Hepatocyte (in vitro differentiated cells): ENCODE results near the gene CDY2B. TPM values are rescaled to one million over a fixed set of nuclear protein-coding genes. Genes with fewer than 3 reads are reported as not detected.
"Not testable (repeated sequence)": the region's sequence is repeated elsewhere in the genome, so short reads cannot be mapped to it uniquely, and the experiment has no call there.

Experiments
- DNase-seq: peaks from one replicate; pipeline ENCODE4 v3.0.0-alpha.2; 2016; ENCODE audit warnings: low spot score
- H2AFZ ChIP-seq: fragments of 200-600 bp; sonication (generic); 2 replicates; pipeline ENCODE4 v1.6.0; 2016; ENCODE audit warnings: antibody characterized with exemption, mild to moderate bottlenecking
- H3K27ac ChIP-seq: fragments of 200-600 bp; sonication (generic); 2 replicates; pipeline ENCODE4 v1.5.1; 2016; ENCODE audit warnings: mild to moderate bottlenecking
- H3K27me3 ChIP-seq: fragments of 200-600 bp; sonication (generic); 2 replicates; pipeline ENCODE4 v1.6.1; 2016
- H3K36me3 ChIP-seq: fragments of 200-600 bp; sonication (generic); replicated peaks from 2 replicates; pipeline ENCODE4 v1.5.1; 2016; ENCODE audit warnings: low read depth; ENCODE audit not compliant: insufficient read depth
- H3K4me1 ChIP-seq: fragments of 200-600 bp; sonication (generic); 2 replicates; pipeline ENCODE4 v1.5.1; 2016; ENCODE audit warnings: mild to moderate bottlenecking, moderate library complexity; ENCODE audit not compliant: insufficient read depth
- H3K4me2 ChIP-seq: fragments of 200-600 bp; sonication (generic); 2 replicates; pipeline ENCODE4 v1.6.0; 2016
- H3K4me3 ChIP-seq: fragments of 200-600 bp; sonication (generic); 2 replicates; pipeline ENCODE4 v1.5.1; 2016; ENCODE audit warnings: mild to moderate bottlenecking
- H3K79me2 ChIP-seq: fragments of 200-600 bp; sonication (generic); 2 replicates; pipeline ENCODE4 v1.6.0; 2017; ENCODE audit warnings: mild to moderate bottlenecking
- H3K9me2 ChIP-seq: fragments of 200-600 bp; sonication (generic); replicated peaks from 2 replicates; pipeline ENCODE4 v1.6.0; 2017; ENCODE audit warnings: mild to moderate bottlenecking; ENCODE audit not compliant: insufficient read depth
- H3K9me3 ChIP-seq: fragments of 200-600 bp; sonication (generic); 2 replicates; pipeline ENCODE4 v1.5.1; 2016; ENCODE audit warnings: low read depth, mild to moderate bottlenecking
- H4K20me1 ChIP-seq: fragments of 200-600 bp; sonication (generic); 2 replicates; pipeline ENCODE4 v1.6.0; 2016; ENCODE audit warnings: mild to moderate bottlenecking; ENCODE audit not compliant: insufficient read depth, poor library complexity, severe bottlenecking
- WGBS: methylation state at CpG from one replicate; pipeline ENCODE4 v1.1.6; 2016; ENCODE audit warnings: low lambda C conversion rate; ENCODE audit errors: missing lambda C conversion rate; 5-methylcytosine and 5-hydroxymethylcytosine counted together
- polyA plus RNA-seq: library from polyadenylated mRNA; unstranded; fragments of >200 nt; fragmentation: Nextera tagmentation; extraction: Ambion mirVana; gene quantifications from 2 replicates; pipeline ENCODE4 v1.2.1, GENCODE V29; 2016
- total RNA-seq: library from RNA; depleted of rRNA; stranded (reverse); fragments of >200 nt; gene quantifications from 2 replicates; pipeline ENCODE4 v1.2.3, GENCODE V29; 2014

CDY2B gene
- total and polyA plus RNA-seq, 2 experiments from 2014 or later, result not detected

DNA sequence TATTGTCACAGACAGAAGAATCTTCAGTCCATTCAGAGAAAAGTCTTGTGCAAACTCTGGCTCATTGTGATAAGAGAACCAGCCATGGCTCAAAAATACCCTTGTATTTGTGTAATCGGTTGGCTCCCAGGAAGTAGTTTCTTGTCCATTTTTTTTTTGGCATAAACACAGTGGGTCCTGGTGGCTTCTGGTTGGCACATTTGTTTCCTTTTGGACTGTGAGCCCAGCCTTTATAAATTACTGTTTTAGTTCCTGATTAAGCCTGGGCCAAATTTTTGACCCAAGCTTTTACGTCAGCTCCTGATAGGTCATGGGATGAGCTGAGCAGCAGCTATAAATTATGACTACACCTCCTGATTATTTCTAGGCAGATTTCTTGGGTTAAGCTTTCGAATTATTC, 19.4 kb downstream of the CDY2B start:
- H3K9me2 ChIP-seq, H4K20me1 ChIP-seq, H2AFZ ChIP-seq, DNase-seq, H3K27me3 ChIP-seq, H3K27ac ChIP-seq, H3K36me3 ChIP-seq, H3K4me2 ChIP-seq, H3K79me2 ChIP-seq, H3K4me3 ChIP-seq, H3K9me3 ChIP-seq, H3K4me1 ChIP-seq: not testable (repeated sequence)
- WGBS, result no CpG with 5 or more reads among the region's 3 CpGs

DNA sequence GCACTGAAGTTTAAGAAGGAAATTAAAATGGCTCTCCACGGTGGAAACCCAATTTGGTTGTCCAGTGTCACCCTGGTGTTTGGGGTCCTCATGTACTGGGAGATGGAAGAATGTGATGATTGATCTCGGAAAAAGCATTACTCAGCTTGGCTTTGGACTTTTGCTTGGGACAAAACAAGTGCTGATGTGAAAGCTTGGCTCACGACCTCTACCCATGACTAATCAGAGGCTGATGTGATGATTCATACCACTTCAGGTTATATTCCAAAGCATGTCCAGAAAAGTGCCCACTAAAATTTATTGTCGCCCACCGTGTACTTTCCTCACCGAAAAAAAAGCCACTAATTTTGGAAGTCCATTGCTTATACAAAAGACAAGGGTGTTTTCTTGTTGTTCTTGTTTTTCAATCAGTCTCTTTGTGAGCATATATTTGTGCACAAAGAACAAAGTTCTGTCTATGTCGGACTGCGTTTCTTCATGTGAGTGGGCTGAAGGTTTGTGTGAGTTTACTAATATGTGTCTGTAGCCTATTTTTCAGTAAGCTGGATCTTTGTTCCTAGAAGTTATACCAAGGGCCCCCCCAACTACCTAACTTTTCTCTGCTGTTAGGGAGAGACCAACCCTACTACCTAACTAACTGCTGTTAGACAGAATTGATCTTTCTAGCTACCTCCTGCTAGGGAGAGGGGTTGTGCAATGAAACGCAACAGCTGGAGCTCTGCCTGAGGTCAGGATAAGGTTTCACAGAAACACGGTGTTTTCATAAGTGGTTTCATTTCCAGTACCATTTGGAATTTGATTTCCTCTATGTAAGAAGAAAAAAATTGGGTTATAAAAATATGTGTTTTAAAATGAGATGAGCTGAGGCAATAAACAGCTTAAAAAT, 22.8 kb downstream of the CDY2B start:
- no CpG with 5 or more reads among the region's 10 CpGs for WGBS
- not testable (repeated sequence) for H4K20me1 ChIP-seq, H3K36me3 ChIP-seq, H3K4me2 ChIP-seq, H3K9me3 ChIP-seq, H2AFZ ChIP-seq, DNase-seq, H3K9me2 ChIP-seq, H3K27me3 ChIP-seq, H3K27ac ChIP-seq, H3K4me1 ChIP-seq, H3K79me2 ChIP-seq, H3K4me3 ChIP-seq

DNA sequence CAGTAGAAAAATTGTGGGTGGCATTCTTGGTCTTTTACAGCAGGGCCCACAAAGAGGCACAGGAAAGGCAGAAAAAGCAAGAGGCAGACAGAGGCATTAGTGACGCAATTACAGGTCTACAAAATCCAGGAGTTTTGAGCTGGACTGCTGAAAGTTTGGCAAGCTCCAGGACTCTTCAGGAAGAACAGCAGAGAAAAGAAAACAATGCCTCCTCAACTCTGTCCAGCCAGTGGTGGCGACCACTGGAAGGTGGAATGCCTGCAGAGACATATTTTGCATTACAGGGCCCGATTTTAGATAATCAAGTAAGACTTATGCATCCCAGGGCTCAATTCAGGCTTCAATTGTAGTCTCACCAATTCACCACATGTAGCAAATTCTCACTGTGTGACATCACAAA, 23.5 kb downstream of the CDY2B start:
- not testable (repeated sequence) for DNase-seq, H3K36me3 ChIP-seq, H2AFZ ChIP-seq, H3K9me2 ChIP-seq, H3K9me3 ChIP-seq, H3K27ac ChIP-seq, H3K4me2 ChIP-seq, H3K4me3 ChIP-seq, H3K4me1 ChIP-seq, H3K79me2 ChIP-seq, H4K20me1 ChIP-seq, H3K27me3 ChIP-seq
- WGBS, result no CpG with 5 or more reads among the region's 3 CpGs

DNA sequence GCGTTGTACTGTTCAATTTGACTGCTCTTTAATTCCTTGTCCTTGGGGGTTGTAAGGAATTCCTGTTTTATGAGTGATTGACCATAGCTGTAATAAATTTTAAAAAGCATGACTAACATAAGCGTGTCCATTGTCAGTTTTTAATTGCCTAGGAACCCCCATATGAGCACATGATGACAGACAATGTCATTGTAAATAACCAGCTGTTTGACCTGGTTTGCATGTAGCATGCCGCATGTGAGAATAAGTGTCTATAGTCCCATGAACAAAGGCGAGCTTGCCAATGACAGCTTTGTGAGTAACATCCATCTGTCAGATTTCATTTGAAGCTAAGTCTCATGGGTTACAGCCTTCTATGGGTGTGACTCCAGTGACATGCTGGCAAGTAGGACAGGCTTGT, 30.9 kb downstream of the CDY2B start:
- not testable (repeated sequence) for H3K27me3 ChIP-seq, H3K4me3 ChIP-seq, H3K27ac ChIP-seq, H3K9me3 ChIP-seq, H3K4me2 ChIP-seq, H3K9me2 ChIP-seq, H3K79me2 ChIP-seq, H3K36me3 ChIP-seq, H3K4me1 ChIP-seq, H2AFZ ChIP-seq, H4K20me1 ChIP-seq, DNase-seq
- no CpG with 5 or more reads among the region's 4 CpGs for WGBS

DNA sequence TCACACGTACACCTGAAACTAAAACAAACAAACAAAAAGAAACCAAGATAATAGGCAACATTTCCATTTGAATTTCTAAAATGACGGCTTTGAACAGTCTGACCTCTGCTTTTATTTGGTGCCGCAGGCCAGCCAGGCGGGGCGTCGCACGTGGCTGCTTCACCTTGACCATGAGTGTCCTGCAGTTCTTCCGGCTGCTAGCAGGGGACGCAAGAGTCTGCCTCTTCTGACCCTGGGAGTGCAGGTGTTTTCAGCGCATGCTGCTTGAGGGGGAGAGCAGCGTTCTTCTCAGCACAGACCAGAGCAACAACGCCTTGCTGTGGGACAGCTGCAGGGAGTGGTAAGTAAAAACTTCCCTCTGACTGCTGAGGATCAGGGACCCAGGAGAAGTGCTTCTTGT, 47.9 kb downstream of the CDY2B start:
- H3K79me2 ChIP-seq, H4K20me1 ChIP-seq, H3K27ac ChIP-seq, H3K4me2 ChIP-seq, H3K9me3 ChIP-seq, DNase-seq, H3K27me3 ChIP-seq, H3K9me2 ChIP-seq, H3K36me3 ChIP-seq, H3K4me3 ChIP-seq, H2AFZ ChIP-seq, H3K4me1 ChIP-seq: not testable (repeated sequence)
- whole genome bisulfite sequencing, result no CpG with 5 or more reads among the region's 12 CpGs

Other genes starting within 250 kb of the CDY2B start
- not detected in 2 replicates for gene CDY2A, start 145.6 kb upstream of the CDY2B start, total RNA-seq
- not detected in 2 replicates for gene CDY2A, start 145.6 kb upstream of the CDY2B start, polyA plus RNA-seq